ENCODE measurements around the gene OAS3.

DNA sequence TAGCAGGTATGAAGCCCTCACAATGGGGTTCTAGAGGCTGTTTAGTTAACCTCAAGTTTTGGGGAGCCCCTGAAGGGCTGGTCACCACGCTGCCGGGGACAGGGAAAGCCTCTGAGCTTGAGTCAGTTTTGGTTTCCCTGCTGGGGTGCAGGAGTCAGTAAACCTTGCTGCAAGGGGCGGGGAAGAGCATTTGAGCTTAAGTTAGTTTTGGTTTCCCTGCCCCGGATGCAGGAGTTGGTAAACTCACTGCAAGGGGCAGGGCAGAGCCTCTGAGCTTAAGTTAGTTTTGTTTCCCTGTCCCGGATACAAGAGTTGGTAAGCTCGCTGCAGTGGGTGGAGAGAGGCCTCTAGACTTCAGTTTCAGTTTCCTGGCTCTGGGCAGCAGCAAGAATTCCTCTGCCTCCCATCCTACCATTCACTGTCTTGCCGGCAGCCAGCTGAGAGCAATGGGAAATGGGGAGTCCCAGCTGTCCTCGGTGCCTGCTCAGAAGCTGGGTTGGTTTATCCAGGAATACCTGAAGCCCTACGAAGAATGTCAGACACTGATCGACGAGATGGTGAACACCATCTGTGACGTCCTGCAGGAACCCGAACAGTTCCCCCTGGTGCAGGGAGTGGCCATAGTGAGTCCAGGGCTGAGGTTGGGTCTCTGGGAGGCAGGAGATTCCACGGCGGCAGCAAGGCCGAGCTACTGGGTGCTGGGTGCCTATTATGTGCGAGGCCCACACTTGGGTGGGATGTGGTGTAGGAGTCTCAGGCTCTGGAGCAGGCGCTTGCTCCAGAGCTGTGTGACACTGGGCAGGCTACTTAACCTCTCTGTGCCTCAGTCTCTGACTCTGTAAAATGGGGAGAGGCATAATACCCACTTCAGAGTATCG lies 40.1 kb downstream of the OAS3 start, which contains the start of gene OAS2:
- TF ChIP-seq, protein P1, sequence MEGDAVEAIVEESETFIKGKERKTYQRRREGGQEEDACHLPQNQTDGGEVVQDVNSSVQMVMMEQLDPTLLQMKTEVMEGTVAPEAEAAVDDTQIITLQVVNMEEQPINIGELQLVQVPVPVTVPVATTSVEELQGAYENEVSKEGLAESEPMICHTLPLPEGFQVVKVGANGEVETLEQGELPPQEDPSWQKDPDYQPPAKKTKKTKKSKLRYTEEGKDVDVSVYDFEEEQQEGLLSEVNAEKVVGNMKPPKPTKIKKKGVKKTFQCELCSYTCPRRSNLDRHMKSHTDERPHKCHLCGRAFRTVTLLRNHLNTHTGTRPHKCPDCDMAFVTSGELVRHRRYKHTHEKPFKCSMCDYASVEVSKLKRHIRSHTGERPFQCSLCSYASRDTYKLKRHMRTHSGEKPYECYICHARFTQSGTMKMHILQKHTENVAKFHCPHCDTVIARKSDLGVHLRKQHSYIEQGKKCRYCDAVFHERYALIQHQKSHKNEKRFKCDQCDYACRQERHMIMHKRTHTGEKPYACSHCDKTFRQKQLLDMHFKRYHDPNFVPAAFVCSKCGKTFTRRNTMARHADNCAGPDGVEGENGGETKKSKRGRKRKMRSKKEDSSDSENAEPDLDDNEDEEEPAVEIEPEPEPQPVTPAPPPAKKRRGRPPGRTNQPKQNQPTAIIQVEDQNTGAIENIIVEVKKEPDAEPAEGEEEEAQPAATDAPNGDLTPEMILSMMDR (IDR thresholded peaks at IDR 0.05; ENCODE audit: insufficient read depth, low read length): no peak
- TF ChIP-seq GABPA (IDR thresholded peaks at IDR 0.05; ENCODE audit: low read depth) (no peak), POLR2AphosphoS5 (IDR thresholded peaks at IDR 0.05; ENCODE audit: low read depth) (no peak), SPI1 (IDR thresholded peaks at IDR 0.05; ENCODE audit: borderline replicate concordance, low read depth) (no peak)
- TF ChIP-seq, protein P2, sequence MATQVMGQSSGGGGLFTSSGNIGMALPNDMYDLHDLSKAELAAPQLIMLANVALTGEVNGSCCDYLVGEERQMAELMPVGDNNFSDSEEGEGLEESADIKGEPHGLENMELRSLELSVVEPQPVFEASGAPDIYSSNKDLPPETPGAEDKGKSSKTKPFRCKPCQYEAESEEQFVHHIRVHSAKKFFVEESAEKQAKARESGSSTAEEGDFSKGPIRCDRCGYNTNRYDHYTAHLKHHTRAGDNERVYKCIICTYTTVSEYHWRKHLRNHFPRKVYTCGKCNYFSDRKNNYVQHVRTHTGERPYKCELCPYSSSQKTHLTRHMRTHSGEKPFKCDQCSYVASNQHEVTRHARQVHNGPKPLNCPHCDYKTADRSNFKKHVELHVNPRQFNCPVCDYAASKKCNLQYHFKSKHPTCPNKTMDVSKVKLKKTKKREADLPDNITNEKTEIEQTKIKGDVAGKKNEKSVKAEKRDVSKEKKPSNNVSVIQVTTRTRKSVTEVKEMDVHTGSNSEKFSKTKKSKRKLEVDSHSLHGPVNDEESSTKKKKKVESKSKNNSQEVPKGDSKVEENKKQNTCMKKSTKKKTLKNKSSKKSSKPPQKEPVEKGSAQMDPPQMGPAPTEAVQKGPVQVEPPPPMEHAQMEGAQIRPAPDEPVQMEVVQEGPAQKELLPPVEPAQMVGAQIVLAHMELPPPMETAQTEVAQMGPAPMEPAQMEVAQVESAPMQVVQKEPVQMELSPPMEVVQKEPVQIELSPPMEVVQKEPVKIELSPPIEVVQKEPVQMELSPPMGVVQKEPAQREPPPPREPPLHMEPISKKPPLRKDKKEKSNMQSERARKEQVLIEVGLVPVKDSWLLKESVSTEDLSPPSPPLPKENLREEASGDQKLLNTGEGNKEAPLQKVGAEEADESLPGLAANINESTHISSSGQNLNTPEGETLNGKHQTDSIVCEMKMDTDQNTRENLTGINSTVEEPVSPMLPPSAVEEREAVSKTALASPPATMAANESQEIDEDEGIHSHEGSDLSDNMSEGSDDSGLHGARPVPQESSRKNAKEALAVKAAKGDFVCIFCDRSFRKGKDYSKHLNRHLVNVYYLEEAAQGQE (IDR thresholded peaks at IDR 0.05; ENCODE audit: insufficient replicate concordance, low read depth): no peak

All from HL-60 (cell line).